ENCODE results near the gene INTS6L.

Gene INTS6L

DNA sequence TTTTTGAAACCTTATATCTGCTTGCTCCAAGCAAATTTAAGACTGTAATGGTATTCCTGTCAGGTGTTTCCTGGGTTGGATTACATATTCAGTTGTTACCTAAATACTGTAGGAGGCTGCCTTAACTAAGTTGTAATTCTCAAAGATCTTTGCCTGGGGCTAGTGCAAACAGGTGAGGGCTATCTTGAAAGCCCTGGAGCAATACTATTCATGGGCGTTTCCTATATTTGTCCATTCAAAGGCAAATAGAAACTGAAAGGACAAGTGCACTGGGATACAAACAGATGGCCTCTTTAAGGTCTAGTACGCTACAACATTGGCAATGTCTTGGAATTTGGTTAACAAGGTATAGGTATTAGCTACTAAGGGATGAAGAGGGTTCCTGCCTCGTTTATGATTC lies 108.9 kb downstream of the INTS6L start:
- DNase-seq: no peak

All from CD4-positive, alpha-beta T cell treated with Interleukin-15 for 1 hour (primary cell).